GM19463 (cell line): ENCODE measurements around the gene NFIL3.
"Not testable (repeated sequence)": the region's sequence is repeated elsewhere in the genome, so short reads cannot be mapped to it uniquely, and the experiment has no call there.

ENCODE experiments used
- ATAC-seq: cut with Tn5 transposase; IDR thresholded peaks from one replicate; pipeline ENCODE4 v1.9.1; 2021; ENCODE audit warnings: mild to moderate bottlenecking, moderate library complexity; ENCODE audit not compliant: unreplicated experiment

Gene NFIL3

DNA sequence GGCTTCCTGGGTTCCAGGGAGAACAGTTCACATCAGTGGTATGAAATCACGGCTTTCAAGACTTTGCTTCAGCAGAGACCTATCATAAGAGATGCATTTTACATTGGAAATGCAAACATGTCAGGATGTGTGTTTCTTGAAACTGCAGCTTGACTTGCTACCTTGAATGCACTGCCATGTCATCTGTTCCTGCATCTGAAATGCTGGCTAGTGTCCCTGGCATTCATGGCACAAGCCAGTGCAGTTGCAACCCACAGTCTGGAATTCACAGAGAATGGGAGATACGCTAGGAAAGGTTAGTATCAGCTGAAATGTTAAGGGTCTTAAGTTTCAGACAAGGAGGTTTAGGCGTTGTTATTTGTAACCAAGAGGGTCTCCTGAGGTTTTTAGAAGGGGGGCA lies 24.7 kb downstream of the NFIL3 start:
- no peak for ATAC-seq

DNA sequence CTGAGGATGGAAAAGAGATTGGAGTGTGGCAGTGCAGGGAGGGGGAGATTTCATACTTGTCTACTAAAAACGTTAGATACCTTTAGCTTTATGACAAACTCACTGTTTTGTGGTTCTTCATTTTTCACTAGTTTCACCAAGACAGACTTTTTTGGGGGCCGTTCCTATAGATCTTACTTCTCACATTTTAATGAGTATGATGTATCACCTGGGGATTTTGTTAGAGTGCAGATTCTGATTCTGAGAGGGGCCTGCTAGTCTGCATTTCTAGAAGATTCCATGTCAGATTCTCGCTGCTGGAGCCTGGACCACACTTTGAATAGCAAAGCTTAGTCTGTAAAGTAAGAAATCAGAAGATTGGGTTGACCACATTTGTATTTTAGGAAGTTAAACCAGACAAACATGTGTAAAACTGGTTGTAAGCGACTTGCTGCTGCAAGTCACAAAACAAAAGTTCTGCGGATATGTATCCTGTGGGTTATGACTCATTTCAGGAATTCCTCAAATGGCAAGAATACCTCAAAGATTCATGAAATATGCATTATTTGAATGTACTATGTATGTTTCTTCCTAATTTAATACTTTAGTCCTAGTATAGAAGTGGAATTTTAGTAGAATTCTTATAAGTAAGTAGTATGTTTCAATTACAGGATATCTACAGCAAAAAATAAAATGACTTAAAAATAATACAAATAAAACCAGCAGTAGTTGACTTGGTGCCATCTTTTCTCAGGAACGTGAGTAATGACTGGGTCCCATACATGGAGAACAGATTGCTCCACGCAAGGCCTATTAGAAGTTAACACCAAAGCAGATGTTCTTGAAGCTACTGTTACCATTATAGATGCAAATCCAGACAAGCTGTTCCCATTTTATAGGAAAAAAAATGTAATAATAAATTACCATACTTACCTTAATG lies 27.8 kb downstream of the NFIL3 start:
- peak; percentile 66 for ATAC-seq

DNA sequence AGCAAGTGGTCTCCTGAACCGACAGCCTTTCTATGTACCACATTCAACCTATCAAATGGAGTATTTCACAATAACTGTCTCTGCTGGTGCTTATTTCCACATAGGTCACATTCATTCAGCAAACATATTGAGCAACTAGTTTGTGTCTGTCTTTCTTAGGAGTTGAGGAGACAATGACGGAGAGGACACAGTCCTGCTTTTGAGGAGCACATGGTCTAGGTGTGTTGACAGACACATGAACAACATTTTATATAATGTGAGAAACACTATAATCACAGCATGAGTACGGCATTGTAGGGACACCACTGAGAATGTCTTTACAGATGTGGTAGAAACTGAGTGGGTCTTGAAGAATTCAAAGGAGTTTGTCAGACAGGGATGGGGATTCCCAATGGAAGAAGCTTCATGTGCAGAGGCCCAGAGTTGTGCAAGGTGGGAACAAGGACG lies 28.5 kb downstream of the NFIL3 start:
- no peak for ATAC-seq

DNA sequence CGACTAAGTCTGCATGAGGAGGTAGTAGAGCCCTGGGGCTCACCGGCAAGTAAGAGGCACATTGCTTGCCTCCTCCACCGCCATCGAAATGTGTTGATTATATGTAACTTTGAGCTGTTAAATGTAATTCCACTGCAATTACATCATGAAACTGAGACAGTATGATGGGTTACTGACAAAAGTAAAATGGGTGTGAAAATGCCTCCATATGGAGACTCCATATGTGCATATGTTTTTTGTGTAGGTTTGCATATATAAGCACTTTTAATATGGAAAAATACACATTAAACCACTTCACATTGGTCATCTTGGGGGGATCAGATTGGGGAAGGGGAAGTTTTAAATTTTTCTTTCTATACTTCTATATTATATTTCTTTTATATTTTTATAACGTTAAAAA lies 29.8 kb downstream of the NFIL3 start:
- no peak for ATAC-seq

DNA sequence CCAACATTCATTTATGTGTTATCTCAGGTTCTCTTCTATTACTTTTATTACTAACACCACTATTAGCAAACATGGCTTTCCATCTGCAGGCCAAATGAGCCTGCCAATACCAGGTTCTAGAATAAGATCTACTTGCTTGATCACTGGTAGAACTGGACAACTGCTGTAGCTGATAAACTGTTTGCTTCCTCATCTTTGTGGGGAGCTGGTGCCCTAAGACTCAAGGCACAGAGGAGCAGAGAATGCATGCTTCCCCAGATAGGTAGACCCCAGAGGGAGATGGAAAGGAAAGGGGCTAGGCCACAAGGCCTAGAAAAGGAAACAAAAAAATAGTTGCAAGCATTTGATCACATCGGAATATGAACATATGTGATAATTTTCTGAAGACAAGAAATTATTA lies 31.2 kb downstream of the NFIL3 start:
- ATAC-seq = no peak

DNA sequence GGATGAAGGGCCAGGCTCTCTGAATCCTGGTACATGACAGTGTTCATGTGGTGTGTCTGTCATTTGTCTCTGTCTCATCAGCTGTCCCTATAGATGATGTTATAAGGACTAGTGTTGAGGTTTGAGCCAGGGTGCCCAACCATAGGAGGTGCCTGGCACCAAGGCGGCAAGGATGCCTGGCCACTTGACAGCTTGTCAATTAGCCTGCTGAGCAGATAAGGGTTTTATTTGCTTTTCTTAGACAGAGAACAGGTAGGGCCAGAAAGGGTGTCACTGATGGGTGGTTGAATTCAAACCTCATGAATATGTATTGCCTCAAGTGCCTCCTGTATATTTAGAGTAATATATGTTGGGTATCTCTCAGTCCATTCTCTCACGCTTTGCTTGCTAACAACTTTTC lies 31.8 kb downstream of the NFIL3 start:
- ATAC-seq = no peak

DNA sequence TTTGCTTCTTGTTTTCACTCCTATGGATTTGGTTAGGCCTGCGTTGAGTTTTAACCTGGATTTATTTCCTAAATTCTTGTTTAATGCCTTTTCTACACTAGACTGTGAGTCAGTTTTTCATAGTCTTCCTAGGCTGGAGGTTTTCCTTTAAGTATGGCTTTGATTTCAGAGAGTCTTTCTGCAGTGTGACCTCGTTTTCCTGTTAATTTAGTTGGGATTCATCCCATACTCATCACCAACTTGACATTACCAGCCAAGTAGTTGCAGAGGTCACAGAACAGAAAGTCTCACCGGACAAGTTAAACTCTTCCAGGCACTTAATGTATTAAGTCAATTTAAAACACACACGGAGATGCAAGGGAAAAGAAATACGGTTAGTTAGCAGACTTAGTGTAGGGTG lies 32.2 kb downstream of the NFIL3 start:
- no peak for ATAC-seq

DNA sequence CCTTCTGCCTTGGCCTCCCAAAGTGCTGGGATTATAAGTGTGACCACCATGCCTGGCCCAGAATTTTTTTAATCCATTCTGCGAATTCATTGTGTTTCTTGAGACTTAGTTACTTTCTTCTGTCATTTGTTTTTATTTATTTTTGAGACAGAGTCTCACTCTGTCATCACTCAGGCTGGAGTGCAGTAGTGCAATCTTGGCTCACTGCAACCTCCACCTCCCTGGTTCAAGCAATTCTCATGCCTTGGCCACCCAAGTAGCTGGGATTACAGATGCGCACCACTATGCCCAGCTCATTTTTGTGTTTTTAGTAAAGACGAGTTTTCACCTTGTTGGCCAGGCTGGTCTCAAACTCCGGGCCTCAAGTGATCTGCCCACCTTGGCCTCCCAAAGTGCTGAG lies 33.9 kb downstream of the NFIL3 start:
- not testable (repeated sequence) for ATAC-seq

DNA sequence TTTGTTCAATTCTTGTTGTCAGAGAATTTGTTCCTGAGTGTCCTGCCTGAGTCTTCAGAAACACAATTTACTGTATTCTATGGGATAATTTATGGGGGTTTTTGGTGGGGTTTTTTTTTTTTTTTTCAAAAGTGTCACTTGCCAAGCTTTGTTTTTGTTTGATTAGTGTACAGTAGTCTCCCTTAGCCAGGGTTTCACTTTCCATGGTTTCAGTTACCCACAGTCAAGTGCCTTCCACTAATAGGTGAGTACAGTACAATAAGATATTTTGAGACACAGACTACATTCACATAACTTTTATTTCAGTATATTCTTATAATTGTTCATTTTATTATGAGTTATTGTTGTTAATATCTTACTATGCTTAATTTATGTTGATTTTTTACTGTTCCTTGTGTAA lies 36.9 kb downstream of the NFIL3 start:
- ATAC-seq = no peak

DNA sequence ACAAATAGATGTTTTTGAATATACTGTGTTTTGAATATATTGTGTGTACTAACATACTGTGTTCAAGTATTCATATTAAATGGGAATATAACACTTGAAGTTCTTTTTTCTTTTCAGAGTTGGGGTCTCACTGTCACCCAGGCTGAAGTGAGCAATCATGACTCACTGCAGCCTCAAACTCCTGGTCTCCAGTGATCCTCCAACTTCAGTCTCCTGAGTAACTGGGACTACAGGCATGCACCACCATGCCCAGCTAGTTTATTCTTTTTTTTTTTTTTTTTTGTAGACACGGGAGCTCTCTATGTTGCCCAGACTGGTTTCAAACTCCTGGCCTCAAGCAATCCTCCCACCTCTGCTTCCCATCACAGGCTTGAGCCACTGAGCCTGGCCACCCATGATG lies 38.7 kb downstream of the NFIL3 start:
- no peak for ATAC-seq

DNA sequence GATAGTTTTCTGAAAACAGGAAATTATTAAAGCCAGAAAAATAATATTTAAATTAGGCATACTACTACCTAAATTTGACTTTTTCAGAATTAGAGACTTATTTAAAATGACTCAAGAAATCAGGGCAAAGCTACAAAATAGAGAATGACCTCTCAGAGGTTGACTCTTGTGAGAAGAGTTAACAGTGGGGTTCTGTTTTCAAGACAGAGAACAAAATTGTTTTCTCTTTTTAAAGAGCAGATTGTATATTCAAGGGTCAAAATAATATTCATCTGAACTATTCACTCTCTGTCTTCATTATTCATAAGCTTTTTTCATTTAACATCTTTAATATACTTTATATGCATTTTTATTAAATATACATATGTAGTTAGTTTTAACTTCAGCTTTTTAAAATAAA lies 40.1 kb downstream of the NFIL3 start:
- no peak for ATAC-seq

DNA sequence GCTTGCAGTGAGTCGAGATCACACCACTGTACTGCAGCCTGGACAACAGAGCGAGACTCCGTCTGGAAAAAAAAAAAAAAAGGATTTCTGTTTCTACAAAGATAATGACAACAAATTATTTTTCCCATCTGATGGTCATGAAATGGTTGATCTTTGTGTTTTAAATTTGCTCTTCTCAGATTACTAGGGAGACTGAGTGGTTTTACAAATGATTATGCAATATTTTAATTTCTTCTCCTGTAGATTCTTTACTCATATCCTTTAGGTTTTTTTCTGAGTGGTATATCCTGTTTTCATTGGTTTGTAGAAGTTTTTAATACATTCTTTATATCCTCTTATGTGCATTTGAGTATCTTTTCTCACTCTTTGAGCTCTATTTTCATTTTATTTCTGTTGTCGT lies 41.3 kb downstream of the NFIL3 start:
- ATAC-seq = no peak

DNA sequence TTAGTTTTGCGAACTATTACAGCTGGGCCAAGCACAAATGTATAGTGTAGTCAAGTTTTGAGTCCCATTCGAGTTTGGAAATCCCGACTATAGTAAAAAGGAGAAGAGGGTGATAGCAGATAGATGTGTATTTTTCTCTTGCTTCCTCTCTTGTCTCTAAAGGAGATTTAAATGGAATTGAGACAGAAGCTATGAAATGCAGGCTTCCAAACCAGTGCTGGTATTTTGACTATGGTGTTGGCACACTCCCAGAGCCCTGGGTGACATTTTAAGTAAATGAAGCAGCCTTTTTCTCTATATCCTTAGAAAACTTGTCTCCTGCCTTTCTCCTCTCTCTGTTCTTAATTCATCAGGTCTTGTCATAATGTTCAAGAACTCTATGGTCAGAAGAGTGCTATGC lies 44.2 kb downstream of the NFIL3 start:
- ATAC-seq = no peak

DNA sequence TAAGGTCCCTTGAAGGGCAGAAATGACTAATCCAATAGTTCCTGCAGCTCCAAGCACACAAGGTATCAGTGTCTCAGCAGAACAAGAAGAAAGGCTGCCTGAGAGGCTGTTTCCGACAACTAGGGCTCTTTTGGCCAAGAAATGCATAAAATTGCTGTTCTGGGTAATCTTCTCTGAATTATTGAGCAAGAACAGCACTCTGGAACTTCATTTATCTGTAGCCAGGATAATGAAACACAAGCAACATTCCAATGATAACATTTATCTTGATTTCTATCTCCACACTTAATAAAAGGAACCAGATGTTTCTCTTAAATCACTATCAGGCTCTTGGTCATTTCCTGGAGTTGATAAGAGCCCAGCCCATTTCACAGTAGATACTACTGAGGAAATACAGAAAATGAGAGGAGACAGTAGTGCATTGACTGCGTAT lies 44.9 kb downstream of the NFIL3 start:
- ATAC-seq = no peak

DNA sequence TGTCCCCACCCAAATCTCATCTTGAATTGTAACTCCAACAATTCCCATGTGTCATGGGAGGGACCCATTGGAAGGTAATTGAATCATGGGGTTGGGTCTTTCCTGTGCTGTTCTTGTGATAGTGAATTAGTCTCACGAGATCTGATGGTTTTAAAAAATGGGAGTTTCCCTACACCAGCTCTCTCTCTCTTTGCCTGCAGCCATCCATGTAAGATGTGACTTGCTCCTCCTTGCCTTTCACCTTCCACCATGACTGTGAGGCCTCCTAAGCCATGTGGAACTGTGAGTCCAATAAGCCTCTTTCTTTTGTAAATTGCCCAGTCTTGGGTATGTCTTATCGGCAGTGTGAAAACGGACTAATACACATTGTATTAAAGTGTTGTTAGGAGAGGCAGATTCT lies 45.6 kb downstream of the NFIL3 start:
- not testable (repeated sequence) for ATAC-seq

DNA sequence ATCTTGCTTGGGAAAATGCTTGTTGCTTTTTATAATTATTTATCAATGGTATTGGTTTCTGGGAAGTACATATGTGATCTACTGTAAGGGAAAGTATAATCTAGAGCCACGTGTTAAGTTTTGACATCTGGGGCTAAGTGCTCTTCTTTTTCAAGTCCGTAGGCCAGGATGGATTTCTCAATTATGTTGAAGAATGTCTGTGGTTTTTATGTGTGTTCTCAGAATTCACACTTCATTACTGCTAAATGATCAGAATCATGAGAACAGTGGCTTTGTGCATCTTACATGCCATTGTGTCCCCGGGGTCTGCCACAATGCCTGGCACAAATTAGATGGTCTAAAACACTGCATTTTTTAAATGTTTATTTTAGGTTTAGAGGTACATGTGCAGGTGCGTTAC lies 47.4 kb downstream of the NFIL3 start:
- no peak for ATAC-seq

DNA sequence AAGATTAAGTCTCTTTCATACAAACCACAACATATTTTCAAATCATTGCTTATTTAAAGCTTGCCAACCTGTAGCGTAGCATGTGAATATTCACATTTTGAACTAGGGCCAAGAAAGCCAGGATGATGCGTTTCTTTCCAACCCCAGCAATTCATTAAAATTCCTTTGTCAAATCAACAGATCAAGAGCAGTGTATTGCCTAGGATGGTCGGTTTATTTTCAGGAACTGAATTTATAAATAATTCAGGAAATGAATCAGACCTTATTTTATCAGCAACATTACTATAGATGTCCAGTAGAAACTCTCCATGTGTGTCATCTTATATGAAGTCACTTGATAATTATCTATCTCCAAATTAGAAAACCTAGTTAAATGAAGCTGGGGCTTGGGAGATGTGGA lies 48.7 kb downstream of the NFIL3 start:
- ATAC-seq = no peak

DNA sequence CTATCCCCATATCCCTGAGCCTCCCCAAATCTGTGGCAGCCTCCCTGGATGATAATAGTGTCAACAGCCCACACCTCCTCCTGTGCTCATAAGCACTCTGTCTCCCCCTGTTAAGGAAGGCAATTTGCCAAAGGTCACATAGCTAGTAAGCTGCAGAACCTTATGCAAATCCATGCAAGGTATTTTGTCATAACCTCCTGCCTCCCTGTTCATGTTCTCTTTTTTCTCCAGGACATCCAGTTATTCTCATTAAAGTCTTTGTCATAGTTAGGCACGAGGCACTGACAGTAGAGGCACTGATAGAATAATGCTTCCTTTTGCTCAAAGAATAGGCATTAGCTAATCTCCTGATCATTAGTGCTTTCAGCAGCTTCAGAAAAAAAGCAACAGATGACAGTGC lies 51.7 kb downstream of the NFIL3 start:
- no peak for ATAC-seq

DNA sequence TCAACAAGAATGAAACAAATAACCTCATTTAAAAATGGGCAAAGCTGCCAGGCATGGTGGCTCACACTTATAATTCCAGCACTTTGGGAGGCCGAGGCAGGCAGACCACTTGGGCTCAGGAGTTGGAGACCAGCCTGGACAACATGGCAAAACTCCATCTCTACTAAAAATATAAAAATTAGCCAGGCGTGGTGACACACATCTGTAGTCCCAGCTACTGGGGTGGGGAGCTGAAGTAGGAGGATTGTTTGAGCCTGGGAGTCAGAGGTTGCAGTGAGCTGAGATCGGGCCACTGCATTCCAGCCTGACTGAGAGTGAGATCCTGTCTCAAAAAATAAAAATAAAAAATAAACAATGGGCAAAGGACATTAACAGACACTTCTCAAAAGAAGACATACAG lies 53.6 kb downstream of the NFIL3 start:
- not testable (repeated sequence) for ATAC-seq

DNA sequence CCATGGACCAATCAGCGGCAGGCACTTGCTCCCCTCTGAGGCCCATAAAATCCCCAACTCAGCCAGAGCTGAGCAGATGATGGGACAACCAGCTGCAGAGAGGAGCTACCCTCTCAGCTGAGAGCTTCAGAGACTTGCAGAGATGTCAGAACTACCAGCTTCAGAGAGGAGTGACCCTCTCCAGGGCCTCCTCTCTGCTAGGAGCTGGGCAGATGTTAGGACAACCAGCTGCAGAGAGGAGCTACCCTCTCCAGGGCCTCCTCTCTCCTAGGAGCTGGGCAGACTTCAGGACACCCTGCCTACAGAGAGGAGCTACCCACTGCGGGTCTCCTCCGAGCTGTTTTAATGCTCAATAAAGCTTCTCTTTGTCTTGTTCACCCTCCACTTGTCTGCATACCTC lies 58.9 kb downstream of the NFIL3 start:
- no peak for ATAC-seq

DNA sequence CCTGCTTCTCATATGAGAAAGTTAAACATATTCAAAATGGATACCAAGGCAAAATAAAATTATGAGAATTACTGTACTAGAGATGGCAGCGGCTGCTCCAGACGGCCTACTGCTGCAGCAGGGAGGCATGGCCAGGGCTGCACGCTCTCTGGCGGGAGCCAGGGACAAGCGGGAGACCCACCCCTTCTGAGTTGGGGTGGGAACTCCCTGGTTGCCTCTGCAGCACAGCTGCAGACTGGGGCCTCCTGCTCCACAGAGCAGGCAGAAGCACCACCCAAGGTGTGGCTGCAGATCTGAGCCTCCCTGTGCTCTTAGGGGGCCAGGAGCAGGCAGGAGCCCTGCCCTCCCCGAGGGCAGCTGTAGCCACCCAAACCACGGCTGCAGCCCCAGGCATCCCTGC lies 59.6 kb downstream of the NFIL3 start:
- ATAC-seq = no peak

DNA sequence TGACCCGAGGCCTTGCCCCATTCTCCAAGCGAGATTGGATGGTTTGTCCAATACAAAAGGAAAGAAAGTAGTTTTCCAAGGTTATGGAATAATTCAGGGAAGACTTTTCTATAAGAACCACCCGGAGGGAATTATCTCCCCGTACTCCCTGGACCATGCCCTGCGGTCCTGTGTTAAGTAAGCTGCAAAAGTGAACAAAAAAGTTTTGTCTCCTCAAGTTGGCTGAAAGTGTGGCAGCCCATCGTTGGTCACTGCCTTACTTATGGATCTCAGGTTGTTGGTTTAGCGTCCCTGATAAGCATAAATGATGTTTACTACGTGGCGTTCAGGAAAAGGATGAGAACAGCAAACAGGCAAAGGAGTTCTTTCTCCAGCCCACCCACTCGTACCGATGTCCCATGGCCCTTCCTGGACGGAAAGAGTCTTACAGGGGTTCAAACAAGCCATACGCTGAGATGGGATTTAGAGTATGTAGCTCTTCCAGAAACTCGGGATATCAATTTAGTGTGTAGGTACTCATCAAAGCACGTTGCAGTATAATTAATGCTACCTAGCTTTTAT lies 61.5 kb downstream of the NFIL3 start:
- ATAC-seq = no peak
